SK-N-SH treated with all-trans-retinoic acid at 6 μM for 48 hours (cell line): Measurements from ENCODE around the gene KLHL40.

ENCODE experiments used
- SNAI2 ChIP-seq: fragments of 250-450 bp; sonication (Bioruptor Pico); IDR thresholded peaks from 2 replicates; pipeline ENCODE4 v1.5.0; 2020; ENCODE audit warnings: mild to moderate bottlenecking, moderate library complexity
- TOX ChIP-seq: fragments of 250-450 bp; sonication (Bioruptor Pico); IDR thresholded peaks from 2 replicates; pipeline ENCODE4 v1.8.0; 2021; ENCODE audit warnings: mild to moderate bottlenecking, moderate library complexity, borderline replicate concordance
- ZFP3 ChIP-seq: fragments of 250-450 bp; sonication (Bioruptor Pico); IDR thresholded peaks from 2 replicates; pipeline ENCODE4 v1.5.0; 2020; ENCODE audit warnings: mild to moderate bottlenecking, moderate library complexity
- ZFP30 ChIP-seq: fragments of 450-650 bp; formaldehyde crosslinking; IDR thresholded peaks from 2 replicates; pipeline ENCODE4 v1.5.0; 2022; ENCODE audit warnings: mild to moderate bottlenecking, moderate library complexity
- ZNF565 ChIP-seq: fragments of 450-650 bp; formaldehyde crosslinking; conservative IDR thresholded peaks from 2 replicates; pipeline ENCODE4 v1.5.0; 2020; ENCODE audit warnings: low read depth, mild to moderate bottlenecking, moderate library complexity
- ZNF8 ChIP-seq: fragments of 450-650 bp; formaldehyde crosslinking; IDR thresholded peaks from 2 replicates; pipeline ENCODE4 v1.5.0; 2020; ENCODE audit warnings: mild to moderate bottlenecking, moderate library complexity

- no peak for TF ChIP-seq ZFP30 (CRISPR knock-in tag)
- TF ChIP-seq ZFP3 (CRISPR knock-in tag): no peak
- no peak for TF ChIP-seq ZNF565
- TF ChIP-seq TOX: no peak
- TF ChIP-seq SNAI2 (CRISPR knock-in tag): no peak
- no peak for TF ChIP-seq ZNF8 (CRISPR knock-in tag)
These were observed 32.0 kb downstream of the KLHL40 start for GRCh38 chr3:42717306-42717705.
